Middle frontal gyrus (tissue), 1 donor: ENCODE measurements around the gene SIRPB2.

Experiments used
- DNase-seq: peaks from one replicate; pipeline ENCODE4 v3.0.0-alpha.2; 2015; ENCODE audit warnings: low spot score; ENCODE audit errors: extremely low spot score

Gene SIRPB2

GRCh38 chr20:1443085-1443484, 48.1 kb downstream of the SIRPB2 start:
- DNase-seq, result no peak

- no peak for DNase-seq
Measured at GRCh38 chr20:1442304-1442703, 48.9 kb downstream of the SIRPB2 start.

- DNase-seq, result no peak
Measured at GRCh38 chr20:1441133-1441532, 50.1 kb downstream of the SIRPB2 start.

GRCh38 chr20:1440024-1440423, 51.2 kb downstream of the SIRPB2 start:
- DNase-seq, result no peak

- no peak for DNase-seq
Measured at GRCh38 chr20:1438361-1438760, 52.9 kb downstream of the SIRPB2 start.

GRCh38 chr20:1437235-1437904, 53.9 kb downstream of the SIRPB2 start:
- DNase-seq, result peak; percentile 77

- no peak for DNase-seq
Measured at GRCh38 chr20:1436263-1436662, 55.0 kb downstream of the SIRPB2 start.

GRCh38 chr20:1435337-1435699, 55.9 kb downstream of the SIRPB2 start:
- DNase-seq, result no peak

- no peak for DNase-seq
Measured at GRCh38 chr20:1434571-1435336, 56.5 kb downstream of the SIRPB2 start.

- no peak for DNase-seq
Measured at GRCh38 chr20:1431158-1431557, 60.1 kb downstream of the SIRPB2 start.

- DNase-seq, result no peak
Measured at GRCh38 chr20:1430004-1430451, 61.2 kb downstream of the SIRPB2 start.

- no peak for DNase-seq
Measured at GRCh38 chr20:1429143-1429728, 62.0 kb downstream of the SIRPB2 start.

GRCh38 chr20:1427457-1428054, 63.7 kb downstream of the SIRPB2 start:
- no peak for DNase-seq

- DNase-seq, result no peak
Measured at GRCh38 chr20:1426231-1426849, 64.9 kb downstream of the SIRPB2 start.
